OCI-LY3 (cell line): ENCODE data around the gene FPGS.

ENCODE experiments used
- H2AFZ ChIP-seq: fragments of 200-600, 300-600 bp; shearing (Covaris generic); 2 replicates; pipeline ENCODE4 v1.6.0; 2014; ENCODE audit warnings: antibody characterized with exemption, low read depth, low read length
- H3K27ac ChIP-seq: fragments of 200-600, 300-600 bp; sonication (generic); 2 replicates; pipeline ENCODE4 v1.5.1; 2014; ENCODE audit warnings: mild to moderate bottlenecking, low read length, moderate library complexity, mixed read lengths
- H3K27me3 ChIP-seq: fragments of 200-600, 300-600 bp; sonication (generic); 2 replicates; pipeline ENCODE4 v1.6.1; 2014; ENCODE audit warnings: low read depth, low read length, mixed read lengths
- H3K36me3 ChIP-seq: fragments of 200-600, 300-600 bp; sonication (generic); replicated peaks from 2 replicates; pipeline ENCODE3; 2014; ENCODE audit warnings: low read depth, low read length, mixed read lengths
- H3K4me1 ChIP-seq: fragments of 300-600, 200-600 bp; sonication (generic); 2 replicates; pipeline ENCODE4 v1.6.1; 2014; ENCODE audit warnings: low read length, mixed read lengths
- H3K4me2 ChIP-seq: fragments of 200-600, 300-600 bp; sonication (generic); 2 replicates; pipeline ENCODE4 v1.6.1; 2014; ENCODE audit warnings: low read length, mixed read lengths
- H3K4me3 ChIP-seq: fragments of 300-600, 200-600 bp; sonication (generic); 2 replicates; pipeline ENCODE4 v1.5.1; 2014; ENCODE audit warnings: antibody characterized with exemption, mild to moderate bottlenecking, low read length, moderate library complexity
- H3K79me2 ChIP-seq: fragments of 300-600, 200-600 bp; shearing (Covaris generic); 2 replicates; pipeline ENCODE4 v1.6.1; 2014; ENCODE audit warnings: mild to moderate bottlenecking, low read length, mixed read lengths
- H3K9ac ChIP-seq: fragments of 300-600, 200-600 bp; shearing (Covaris generic); 2 replicates; pipeline ENCODE4 v1.6.0; 2014; ENCODE audit warnings: mild to moderate bottlenecking, low read length, moderate library complexity
- H3K9me3 ChIP-seq: fragments of 200-600, 300-600 bp; shearing (Covaris generic); 2 replicates; pipeline ENCODE4 v1.6.1; 2014; ENCODE audit warnings: low read length, mixed read lengths; ENCODE audit not compliant: insufficient read depth
- H4K20me1 ChIP-seq: fragments of 200-600, 300-600 bp; sonication (generic); 2 replicates; pipeline ENCODE4 v1.6.1; 2016; ENCODE audit warnings: low read length, mixed read lengths; ENCODE audit not compliant: insufficient read depth
- CTCF ChIP-seq: fragments of 200-600, 300-600 bp; sonication (generic); IDR thresholded peaks from 2 replicates; pipeline ENCODE4 v1.5.1; 2014; ENCODE audit warnings: antibody characterized with exemption, low read length, low read depth
- EZH2phosphoT487 ChIP-seq: fragments of 200-600 bp; shearing (Covaris generic); IDR thresholded peaks from 2 replicates; pipeline ENCODE4 v1.6.1; 2018; ENCODE audit warnings: antibody characterized with exemption, mixed run types, low read depth

FPGS gene

GRCh38 chr9:127783111-127784008, 19.3 kb upstream of the FPGS start:
- peaks cover 17% of the 10 kb centered on the region for H4K20me1 ChIP-seq
- H3K36me3 ChIP-seq, result peaks cover 14% of the 10 kb centered on the region
- peaks cover 56% of the 10 kb centered on the region for H3K4me1 ChIP-seq
- no peaks in the 10 kb centered on the region for H3K9me3 ChIP-seq
- H3K27ac ChIP-seq, result no peak overlapping the region
- 0 out of 2 replicates have a peak overlapping the region, but pooled peaks have one; percentile 1 for H3K9ac ChIP-seq
- 0 out of 2 replicates have a peak overlapping the region, but pooled peaks have one; percentile 1 for H2AFZ ChIP-seq
- H3K79me2 ChIP-seq, result peaks cover 26% of the 10 kb centered on the region
- TF ChIP-seq CTCF (no peak), EZH2phosphoT487 (no peak)
- peak overlapping the region; percentile 3; the same call in 1 of the 2 replicates for H3K4me3 ChIP-seq
- H3K4me2 ChIP-seq, result peak overlapping the region; percentile 34
- H3K27me3 ChIP-seq, result no peaks in the 10 kb centered on the region

GRCh38 chr9:127785023-127785932, 17.4 kb upstream of the FPGS start:
- H3K4me2 ChIP-seq, result peak overlapping the region; percentile 71
- peak overlapping the region; percentile 88 for H3K4me3 ChIP-seq
- peak overlapping the region; percentile 77 for H3K27ac ChIP-seq
- no peak overlapping the region; the same call in 1 of the 2 replicates for H2AFZ ChIP-seq
- H3K36me3 ChIP-seq, result peaks cover 33% of the 10 kb centered on the region
- H3K4me1 ChIP-seq, result peaks cover 42% of the 10 kb centered on the region
- TF ChIP-seq CTCF, result peak; percentile 84
- TF ChIP-seq EZH2phosphoT487, result no peak
- peak overlapping the region; percentile 91 for H3K9ac ChIP-seq
- no peaks in the 10 kb centered on the region for H3K9me3 ChIP-seq
- H3K79me2 ChIP-seq, result peaks cover 44% of the 10 kb centered on the region
- H4K20me1 ChIP-seq, result peaks cover 28% of the 10 kb centered on the region
- H3K27me3 ChIP-seq, result no peaks in the 10 kb centered on the region

GRCh38 chr9:127785933-127786772, 16.5 kb upstream of the FPGS start, which contains the start of gene CDK9:
Gene CDK9, plus strand, starts transcription at chr9:127786034. Its CDS starts 115 bp downstream, at chr9:127786149.
- Histone ChIP-seq H3K9me3 (no peaks in the 10 kb centered on the region), H3K4me2 (peak within 1 kb of the TSS; percentile 71), H3K79me2 (peaks cover 46% of the 10 kb centered on the region), H2AFZ (no peak within 1 kb of the TSS; the same call in 1 of the 2 replicates), H3K36me3 (peaks cover 35% of the 10 kb centered on the region), H3K4me3 (peak within 1 kb of the TSS; percentile 88), H3K27ac (peak within 1 kb of the TSS; percentile 77), H3K9ac (peak within 1 kb of the TSS; percentile 91), H3K27me3 (no peaks in the 10 kb centered on the region), H4K20me1 (peaks cover 29% of the 10 kb centered on the region), H3K4me1 (peaks cover 40% of the 10 kb centered on the region)
- TF ChIP-seq CTCF (no peak), EZH2phosphoT487 (no peak)
